ENCODE data around the gene CYB5R2. TPM values are rescaled to one million over a fixed set of nuclear protein-coding genes. Genes with fewer than 3 reads are reported as not detected.
"Not testable (repeated sequence)": the region's sequence is repeated elsewhere in the genome, so short reads cannot be mapped to it uniquely, and the experiment has no call there.

CYB5R2 gene
- polyA plus RNA-seq, 1 of the 3 experiments (the other 2 are of a cell fraction) = 0.20 TPM

DNA sequence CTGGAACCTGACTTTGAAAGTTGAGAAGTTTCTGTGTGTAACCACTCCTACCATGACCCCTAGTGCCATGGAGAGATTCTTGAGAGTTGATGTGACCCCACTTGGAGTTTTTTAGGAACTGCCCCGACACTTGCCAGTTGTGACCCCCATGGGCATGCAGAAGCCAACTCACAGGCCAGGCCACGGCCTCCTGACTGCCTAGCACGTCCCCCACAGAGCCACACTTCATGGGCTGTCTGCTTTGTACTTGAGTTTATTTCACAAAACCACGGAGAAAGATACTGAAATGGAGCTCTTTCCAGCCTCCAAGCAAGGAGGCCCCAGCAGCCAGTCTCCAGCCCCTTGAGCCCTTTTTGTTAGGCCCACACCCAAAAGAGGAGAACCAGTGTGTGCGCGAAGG lies 8.4 kb downstream of the CYB5R2 start:
- H3F3A ChIP-seq (replicated peaks; ENCODE audit: insufficient read depth) = no peaks in the 10 kb centered on the region
- no peak overlapping the region for H3K9ac ChIP-seq
- ChIA-PET CTCF (interaction anchor here (0.7 to 9.2 kb wide), 31 partner anchors 10 to 571 kb away, joined by 3 to 256 read pairs (median 7); partner anchors contain the start of gene PPFIBP2), POLR2A (no interaction called here)
- H3K9me2 ChIP-seq = no peaks in the 10 kb centered on the region
- H3K27ac ChIP-seq (ENCODE audit: low read depth in 2 of 2, low read length in 1 of 2) = no peak overlapping the region
- TF ChIP-seq SMC3 (IDR thresholded peaks at IDR 0.05; ENCODE audit: low read depth, low read length) = no peak
- TF ChIP-seq CHD2 (IDR thresholded peaks at IDR 0.05; ENCODE audit: low read length, partially characterized antibody) = no peak
- TF ChIP-seq RXRA (IDR thresholded peaks at IDR 0.05; ENCODE audit: borderline replicate concordance, low read depth) = no peak
- no peak for TF ChIP-seq GATA2 (CRISPR knock-in tag; IDR thresholded peaks at IDR 0.05)
- TF ChIP-seq TCF12 (IDR thresholded peaks at IDR 0.05) = no peak
- no peak for TF ChIP-seq NRF1 (IDR thresholded peaks at IDR 0.05; ENCODE audit: low read depth, low read length)
- TF ChIP-seq FOXM1 (IDR thresholded peaks at IDR 0.05; ENCODE audit: low read depth) = no peak
- TF ChIP-seq CTCF (IDR thresholded peaks at IDR 0.05) = no peak
- H3K4me3 ChIP-seq (ENCODE audit: low read depth in 2 of 2, low read length in 1 of 2) = no peak overlapping the region
- no peaks in the 10 kb centered on the region for H3K36me3 ChIP-seq (replicated peaks in 1 of 2; ENCODE audit: control insufficient read depth in 1 of 2, insufficient read depth in 2 of 2, low read length in 1 of 2)
- H3K9me3 ChIP-seq = no peaks in the 10 kb centered on the region
- H3K27me3 ChIP-seq (ENCODE audit: insufficient read depth) = no peaks in the 10 kb centered on the region
- no peaks in the 10 kb centered on the region for H3K79me2 ChIP-seq (ENCODE audit: insufficient read depth)
- WGBS (ENCODE audit: low lambda C conversion rate) = 70% methylated on average over 5 of the region's 6 CpGs
- H4K20me1 ChIP-seq (ENCODE audit: insufficient read depth) = no peaks in the 10 kb centered on the region
- DNase-seq = no peak
- peaks cover 0 to 2% of the 10 kb centered on the region in 2 experiments; a peak in 1 of 4 replicates for H3K4me1 ChIP-seq (ENCODE audit: control insufficient read depth in 1 of 2, insufficient read depth in 2 of 2, low read depth in 1 of 2, low read length in 1 of 2)
- H2AFZ ChIP-seq (ENCODE audit: low read depth) = no peak overlapping the region
- no peak overlapping the region for H3K4me2 ChIP-seq

DNA sequence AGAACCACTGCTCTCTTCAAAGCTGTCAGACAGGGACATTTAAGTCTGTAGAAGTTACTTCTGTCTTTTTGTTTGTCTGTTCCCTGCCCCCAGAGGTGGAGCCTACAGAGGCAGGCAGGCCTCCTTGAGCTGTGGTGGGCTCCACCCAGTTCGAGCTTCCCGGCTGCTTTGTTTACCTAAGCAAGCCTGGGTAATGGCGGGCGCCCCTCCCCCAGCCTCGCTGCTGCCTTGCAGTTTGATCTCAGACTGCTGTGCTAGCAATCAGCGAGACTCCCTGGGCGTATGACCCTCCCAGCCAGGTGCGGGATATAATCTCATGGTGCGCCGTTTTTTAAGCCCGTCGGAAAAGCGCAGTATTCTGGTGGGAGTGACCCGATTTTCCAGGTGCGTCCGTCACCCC lies 9.8 kb downstream of the CYB5R2 start:
- H3K9ac ChIP-seq; H3K4me1 ChIP-seq (ENCODE audit: control insufficient read depth in 1 of 2, insufficient read depth in 2 of 2, low read depth in 1 of 2, low read length in 1 of 2); H3K36me3 ChIP-seq (replicated peaks in 1 of 2; ENCODE audit: control insufficient read depth in 1 of 2, insufficient read depth in 2 of 2, low read length in 1 of 2); H3F3A ChIP-seq (replicated peaks; ENCODE audit: insufficient read depth); H3K9me3 ChIP-seq; POLR2A ChIA-PET; H2AFZ ChIP-seq (ENCODE audit: low read depth); DNase-seq; H4K20me1 ChIP-seq (ENCODE audit: insufficient read depth); H3K27ac ChIP-seq (ENCODE audit: low read depth in 2 of 2, low read length in 1 of 2); H3K4me2 ChIP-seq; H3K79me2 ChIP-seq (ENCODE audit: insufficient read depth); H3K27me3 ChIP-seq (ENCODE audit: insufficient read depth); H3K9me2 ChIP-seq; H3K4me3 ChIP-seq (ENCODE audit: low read depth in 2 of 2, low read length in 1 of 2): not testable (repeated sequence)
- CTCF ChIA-PET = interaction anchor here (0.9 to 9.2 kb wide), 2 partner anchors 74 to 90 kb away, joined by 4 to 256 read pairs; no protein-coding TSS in a partner anchor
- WGBS (ENCODE audit: low lambda C conversion rate) = 72% methylated on average over 7 of the region's 16 CpGs

DNA sequence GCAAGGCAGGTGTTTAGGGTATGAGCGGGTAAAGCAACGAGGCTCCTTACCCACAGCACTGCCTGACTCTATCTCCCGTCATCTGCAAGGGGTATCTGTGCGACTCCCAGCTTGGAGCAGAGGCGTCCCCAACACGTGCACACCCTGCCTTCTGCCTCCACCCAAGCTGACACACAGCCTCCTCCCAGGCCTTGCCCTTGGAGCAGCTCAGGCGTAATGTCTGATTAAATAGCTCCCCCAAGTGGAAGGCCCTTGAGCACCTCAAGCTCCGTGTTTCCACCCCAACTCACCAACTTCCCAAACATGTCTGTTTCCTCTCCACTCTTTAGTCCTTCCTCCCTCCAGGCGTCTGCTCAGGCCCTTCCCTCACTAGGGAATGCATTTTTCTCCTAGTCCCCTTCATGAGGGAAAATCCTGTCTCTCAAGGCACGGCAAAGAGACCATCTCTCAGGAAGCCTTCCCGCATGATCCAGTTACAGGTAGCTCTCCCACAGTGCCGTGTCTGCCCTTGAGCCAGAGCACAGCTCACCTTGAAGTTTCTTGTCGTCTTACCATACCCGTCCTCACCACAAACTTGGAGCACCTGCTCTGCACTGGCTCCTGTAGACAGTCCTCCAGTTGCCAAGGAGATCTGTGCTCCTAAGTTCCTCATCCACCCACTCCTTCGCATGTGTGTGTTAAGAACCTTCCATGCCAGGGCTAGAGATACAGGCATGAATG lies 15.8 kb downstream of the CYB5R2 start:
- no peaks in the 10 kb centered on the region for H3K27me3 ChIP-seq (ENCODE audit: insufficient read depth)
- H3K9me2 ChIP-seq = no peaks in the 10 kb centered on the region
- H3K4me1 ChIP-seq (ENCODE audit: control insufficient read depth in 1 of 2, insufficient read depth in 2 of 2, low read depth in 1 of 2, low read length in 1 of 2) = peaks cover 0 to 40% of the 10 kb centered on the region in 2 experiments; a peak in 1 of 4 replicates
- no peak overlapping the region for H3K4me3 ChIP-seq (ENCODE audit: low read depth in 2 of 2, low read length in 1 of 2)
- CTCF ChIA-PET = interaction anchor here (0.6 to 15.9 kb wide), 40 partner anchors 10 to 566 kb away, joined by 3 to 359 read pairs (median 4); partner anchors contain the start of genes EIF3F and PPFIBP2
- no peak overlapping the region for H3K4me2 ChIP-seq
- no peak overlapping the region for H3K27ac ChIP-seq (ENCODE audit: low read depth in 2 of 2, low read length in 1 of 2)
- TF ChIP-seq CHD2 (IDR thresholded peaks at IDR 0.05; ENCODE audit: low read length, partially characterized antibody) (no peak), SMC3 (IDR thresholded peaks at IDR 0.05; ENCODE audit: low read depth, low read length) (peak; percentile 90), CTCF (IDR thresholded peaks at IDR 0.05) (peak; percentile 56), RAD21 (IDR thresholded peaks at IDR 0.05; ENCODE audit: low read length) (peak; percentile 86)
- no peaks in the 10 kb centered on the region for H3F3A ChIP-seq (replicated peaks; ENCODE audit: insufficient read depth)
- H3K79me2 ChIP-seq (ENCODE audit: insufficient read depth) = no peaks in the 10 kb centered on the region
- no peak overlapping the region for H3K9ac ChIP-seq
- WGBS (ENCODE audit: low lambda C conversion rate) = 61% methylated on average over 11 of the region's 15 CpGs
- no peaks in the 10 kb centered on the region for H4K20me1 ChIP-seq (ENCODE audit: insufficient read depth)
- no peaks in the 10 kb centered on the region for H3K9me3 ChIP-seq
- peak; percentile 68 for DNase-seq
- POLR2A ChIA-PET = interaction anchor here (1.0 kb wide), 2 partner anchors 81 to 86 kb away, joined by 3 to 4 read pairs; no protein-coding TSS in a partner anchor
- H2AFZ ChIP-seq (ENCODE audit: low read depth) = no peak overlapping the region
- no peaks in the 10 kb centered on the region for H3K36me3 ChIP-seq (replicated peaks in 1 of 2; ENCODE audit: control insufficient read depth in 1 of 2, insufficient read depth in 2 of 2, low read length in 1 of 2)

Data from SK-N-SH (cell line).